Measurements from ENCODE around the gene OR10H1. TPM values are rescaled to one million over a fixed set of nuclear protein-coding genes. Genes with fewer than 3 reads are reported as not detected.
"Not testable (repeated sequence)": the region's sequence is repeated elsewhere in the genome, so short reads cannot be mapped to it uniquely, and the experiment has no call there.

Gene OR10H1, protein sequence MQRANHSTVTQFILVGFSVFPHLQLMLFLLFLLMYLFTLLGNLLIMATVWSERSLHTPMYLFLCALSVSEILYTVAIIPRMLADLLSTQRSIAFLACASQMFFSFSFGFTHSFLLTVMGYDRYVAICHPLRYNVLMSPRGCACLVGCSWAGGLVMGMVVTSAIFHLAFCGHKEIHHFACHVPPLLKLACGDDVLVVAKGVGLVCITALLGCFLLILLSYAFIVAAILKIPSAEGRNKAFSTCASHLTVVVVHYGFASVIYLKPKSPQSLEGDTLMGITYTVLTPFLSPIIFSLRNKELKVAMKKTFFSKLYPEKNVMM
- polyA plus RNA-seq (2014; cell fraction: cytosol; rRNA removed): not detected in 2 replicates
- not detected in 2 replicates for polyA plus RNA-seq (2014; cell fraction: nucleus; rRNA removed)

DNA sequence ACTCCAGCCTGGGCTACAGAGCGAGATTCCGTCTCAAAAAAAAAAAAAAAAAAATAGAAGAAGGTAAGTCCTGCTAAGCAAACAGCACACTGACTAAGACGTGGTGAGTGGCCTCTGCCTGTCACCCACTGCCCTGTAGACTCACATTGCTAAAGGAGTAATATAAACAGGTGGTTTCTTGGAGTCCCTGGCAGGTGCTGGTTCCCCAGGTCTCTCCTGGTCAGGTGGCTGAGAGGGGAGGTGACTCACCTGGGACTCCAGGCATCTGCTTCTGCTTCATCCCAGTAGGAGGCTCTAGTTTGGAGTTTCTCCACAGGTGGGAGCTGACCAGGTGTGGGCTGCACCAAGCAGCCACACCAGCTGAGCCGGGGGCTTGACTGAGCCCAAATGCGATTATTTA lies at the start of gene OR10H1:
Gene OR10H1, minus strand, starts transcription at position 359 of the 400 bp plus-strand sequence. CDS start 7,627 bp downstream, outside the sequence.
- no peak for DNase-seq (ENCODE audit: low spot score)

DNA sequence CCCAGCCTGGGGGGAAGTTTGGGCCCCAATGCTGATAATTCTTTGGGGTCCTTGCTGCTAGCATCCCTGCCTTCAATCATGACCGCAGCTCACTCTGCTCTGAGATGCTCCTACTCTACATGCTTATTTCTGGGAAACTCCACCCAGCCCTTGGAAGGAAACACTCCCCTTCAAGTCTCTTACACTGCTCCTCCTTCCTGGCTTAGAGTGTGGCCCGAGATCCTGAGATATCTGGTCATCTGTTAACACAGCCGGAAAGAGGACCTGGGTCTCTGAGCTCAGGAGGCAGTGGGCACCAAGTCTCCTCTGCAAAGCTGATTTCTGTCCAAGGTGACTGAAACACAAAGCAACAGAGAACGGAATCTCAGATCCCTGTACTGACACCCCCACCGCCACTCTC lies 49.4 kb upstream of the OR10H1 start:
- DNase-seq (ENCODE audit: low spot score): no peak

DNA sequence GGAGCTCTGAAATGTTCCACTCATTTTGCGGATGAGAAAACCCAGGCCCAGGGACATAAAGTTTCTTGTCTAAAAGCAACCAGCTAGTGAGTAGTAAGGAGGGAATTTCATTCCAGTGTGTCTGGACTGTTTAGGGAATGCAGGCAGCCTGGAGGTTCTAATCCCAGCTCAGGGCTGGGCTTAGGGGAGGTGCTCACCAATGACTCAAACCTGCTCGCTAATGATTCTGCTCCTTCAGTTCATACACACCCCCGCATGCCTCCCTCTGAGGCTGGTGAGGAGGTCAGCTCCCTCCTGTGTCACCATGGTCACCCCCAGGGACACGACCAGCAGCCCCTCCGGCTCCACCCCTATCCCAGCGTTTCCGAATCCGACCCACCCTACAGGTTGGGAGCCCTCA lies 47.8 kb upstream of the OR10H1 start:
- DNase-seq (ENCODE audit: low spot score): no peak

DNA sequence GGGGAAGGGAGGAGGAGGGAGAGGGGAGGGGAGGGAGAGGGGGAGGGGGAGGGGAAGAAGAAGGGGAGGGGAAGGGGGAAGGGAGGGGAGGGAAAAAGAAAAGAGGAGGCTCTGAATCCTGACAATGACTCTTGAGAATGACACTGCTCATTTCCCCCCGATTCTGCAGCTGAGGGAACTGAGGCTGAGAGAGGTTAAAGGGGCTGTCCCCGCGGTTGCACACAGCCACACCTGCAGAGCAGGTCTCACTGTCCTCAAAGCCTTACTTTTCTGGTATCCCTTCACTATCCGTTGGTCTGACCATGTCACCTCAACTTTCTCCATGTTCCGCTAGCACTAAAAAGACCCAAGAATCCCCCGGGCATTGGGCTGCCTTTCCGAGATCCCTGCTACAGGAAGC lies 47.0 kb upstream of the OR10H1 start:
- no peak for DNase-seq (ENCODE audit: low spot score)

DNA sequence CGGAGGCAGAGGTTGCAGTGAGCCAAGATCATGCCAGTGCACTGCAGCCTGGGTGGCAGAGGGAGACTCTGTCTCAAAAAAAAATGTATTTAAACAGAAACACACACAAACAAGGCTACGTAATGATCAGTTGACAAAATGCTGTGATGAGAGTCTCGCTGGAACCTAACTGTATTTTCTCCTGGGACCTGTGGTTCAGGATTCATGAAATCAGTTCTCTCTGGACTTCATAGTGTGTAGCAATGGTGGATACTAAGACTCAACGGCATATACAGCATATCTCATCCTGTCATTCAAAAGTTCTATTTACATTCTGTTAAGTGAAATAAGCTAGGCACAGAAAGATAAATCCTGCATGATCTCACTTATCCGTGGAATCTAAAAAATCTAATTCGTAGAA lies 45.1 kb upstream of the OR10H1 start:
- DNase-seq (ENCODE audit: low spot score): no peak

DNA sequence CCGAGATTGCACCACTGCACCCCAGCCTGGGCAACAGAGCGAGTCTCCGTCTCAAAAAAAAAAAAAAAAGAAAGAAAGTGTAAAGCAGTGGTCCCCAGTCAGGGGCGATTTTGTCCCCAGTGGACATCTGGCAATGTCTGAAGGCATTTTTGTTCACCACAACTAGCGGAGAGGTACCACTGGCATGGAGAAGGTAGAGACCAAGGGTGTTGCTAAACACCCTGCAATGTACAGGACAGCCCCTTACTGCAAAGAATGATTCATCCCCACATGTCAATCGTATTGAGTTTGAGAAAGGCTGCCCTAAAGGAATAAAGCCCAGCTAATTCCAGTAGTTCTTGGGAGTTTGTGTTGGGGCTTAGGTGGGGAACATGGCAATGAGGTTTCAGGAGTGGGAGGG lies 43.7 kb upstream of the OR10H1 start:
- DNase-seq (ENCODE audit: low spot score): no peak

DNA sequence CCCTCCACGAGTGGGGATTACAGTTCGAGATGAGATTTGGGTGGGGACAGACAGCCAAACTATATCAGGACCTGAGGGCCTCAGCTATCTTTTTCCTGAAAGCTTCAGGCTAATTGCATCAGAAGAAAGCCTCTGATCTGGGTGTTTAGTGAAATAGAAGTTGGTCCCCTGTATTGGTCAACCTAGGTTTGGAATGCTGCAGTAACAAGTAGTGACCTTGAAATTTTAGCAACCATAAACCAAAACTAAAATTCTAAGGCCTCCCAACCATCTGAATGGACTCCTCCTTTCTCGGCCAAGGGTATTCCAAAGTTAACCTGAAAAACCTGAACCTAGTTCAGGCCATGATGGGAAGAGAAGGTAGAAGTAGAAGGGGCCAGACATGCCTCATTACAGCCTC lies 34.9 kb upstream of the OR10H1 start:
- DNase-seq (ENCODE audit: low spot score): no peak

DNA sequence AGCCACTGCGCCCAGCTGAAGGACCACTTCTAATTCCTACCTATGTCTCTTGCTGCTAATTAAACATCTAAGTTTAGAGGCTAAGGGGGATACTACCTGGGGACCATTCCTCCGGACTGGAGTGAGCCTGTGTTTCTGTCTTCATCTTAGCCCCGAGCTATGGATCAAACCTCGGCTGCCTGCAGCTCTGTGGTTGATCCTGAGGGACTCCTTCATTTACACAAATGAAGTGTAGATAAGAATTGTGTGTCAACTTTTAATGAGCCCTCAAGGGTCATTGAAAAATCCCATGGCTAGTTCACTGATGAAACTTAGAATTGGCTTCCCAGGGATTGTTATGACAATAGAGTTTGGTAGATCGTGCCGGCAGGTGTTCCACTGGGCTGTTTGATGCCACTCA lies 31.5 kb upstream of the OR10H1 start:
- no peak for DNase-seq (ENCODE audit: low spot score)

DNA sequence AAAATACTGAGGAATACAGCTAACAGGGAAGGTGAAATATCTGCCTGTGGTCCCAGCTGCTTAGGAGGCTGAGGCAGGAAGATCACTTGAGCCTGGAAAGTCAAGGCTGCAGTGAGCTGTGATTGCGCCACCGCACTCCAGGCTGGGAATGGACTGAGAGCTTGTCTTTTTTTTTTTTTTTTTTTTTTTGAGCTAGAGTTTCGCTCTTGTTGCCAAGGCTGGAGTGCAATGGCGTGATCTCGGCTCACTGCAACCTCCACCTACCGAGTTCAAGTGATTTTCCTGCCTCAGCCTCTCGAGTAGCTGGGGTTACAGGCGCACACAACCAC lies 28.4 kb upstream of the OR10H1 start:
- DNase-seq (ENCODE audit: low spot score): not testable (repeated sequence)

DNA sequence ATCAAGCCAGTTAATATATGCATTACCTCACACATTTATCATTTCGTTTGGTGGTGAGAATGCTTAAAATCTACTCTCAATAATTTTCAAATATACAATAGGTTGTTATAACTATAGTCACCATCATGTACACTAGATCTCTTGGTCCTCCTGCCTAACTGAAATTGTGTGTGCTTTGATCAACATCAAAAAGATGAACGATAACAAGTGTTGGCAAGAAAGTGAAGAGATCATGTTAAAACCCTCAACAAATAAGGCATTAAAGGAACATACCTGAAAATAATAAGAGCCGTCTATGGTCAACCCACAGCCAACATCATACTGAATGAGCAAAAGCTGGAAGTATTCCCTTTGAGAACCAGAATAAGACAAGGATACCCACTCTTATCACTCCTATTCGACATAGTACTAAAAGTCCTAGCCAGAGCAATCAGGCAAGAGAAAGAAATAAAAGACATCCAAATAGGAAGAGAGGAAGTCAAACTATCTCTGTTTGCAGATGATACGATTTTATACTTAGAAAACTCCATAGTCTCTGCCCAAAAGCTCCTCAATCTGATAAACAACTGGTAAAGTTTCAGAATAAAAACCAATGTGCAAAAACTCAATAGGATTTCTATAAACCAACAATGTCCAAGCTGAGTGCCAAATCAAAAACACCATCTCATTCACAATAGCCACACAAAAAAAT lies 27.9 kb upstream of the OR10H1 start:
- DNase-seq (ENCODE audit: low spot score): no peak

DNA sequence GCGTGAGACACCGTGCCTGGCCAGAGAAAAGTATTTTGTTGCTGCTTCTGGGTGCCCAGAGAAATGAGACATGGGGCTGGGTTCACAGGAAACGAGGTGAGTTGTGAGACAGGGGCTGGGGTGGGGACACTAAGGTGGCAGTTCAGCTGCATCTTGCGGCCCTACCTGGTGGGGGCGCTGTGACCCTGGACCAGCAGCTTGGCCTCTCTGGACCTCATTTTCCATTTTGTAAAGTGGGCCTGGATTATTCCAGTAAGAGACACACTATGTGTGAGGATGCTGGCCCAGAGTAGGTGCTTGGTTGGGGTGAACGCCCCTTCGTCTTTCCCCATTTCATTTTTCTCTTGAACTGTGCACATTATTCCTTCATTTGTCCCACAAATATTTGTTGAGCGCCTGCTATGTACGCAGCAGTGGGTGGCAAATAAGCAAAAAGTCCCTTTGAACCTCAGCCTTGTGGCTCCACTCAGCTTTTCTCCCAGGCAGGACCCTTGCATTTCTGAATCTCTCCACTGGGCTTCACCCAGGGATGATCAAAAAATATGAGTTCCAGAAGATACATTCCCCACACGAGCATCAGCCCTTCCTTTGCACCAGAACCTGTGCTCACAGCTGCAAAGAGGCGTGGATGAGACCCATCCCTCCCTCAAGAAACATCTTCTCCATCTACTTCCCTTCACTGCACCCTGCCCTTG lies 26.6 kb upstream of the OR10H1 start:
- no peak for DNase-seq (ENCODE audit: low spot score)

DNA sequence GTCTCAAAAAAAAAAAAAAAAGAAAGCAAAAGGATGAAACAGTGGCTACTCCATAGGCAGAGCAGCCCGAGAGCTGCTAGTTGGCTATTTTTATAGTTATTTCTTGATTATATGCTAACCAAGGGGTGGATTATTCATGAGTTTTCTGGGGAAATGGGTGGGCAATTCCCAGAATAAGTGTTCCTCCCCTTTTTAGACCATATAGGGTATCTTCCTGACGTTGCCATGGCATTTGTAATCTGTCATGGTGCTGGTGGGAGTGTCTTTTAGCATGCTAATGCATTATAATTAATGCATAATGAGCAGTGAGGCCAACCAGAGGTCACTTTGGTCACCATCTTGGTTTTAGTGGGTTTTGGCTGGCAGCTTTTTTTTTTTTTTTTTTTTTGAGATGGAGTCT lies 25.4 kb upstream of the OR10H1 start:
- no peak for DNase-seq (ENCODE audit: low spot score)

DNA sequence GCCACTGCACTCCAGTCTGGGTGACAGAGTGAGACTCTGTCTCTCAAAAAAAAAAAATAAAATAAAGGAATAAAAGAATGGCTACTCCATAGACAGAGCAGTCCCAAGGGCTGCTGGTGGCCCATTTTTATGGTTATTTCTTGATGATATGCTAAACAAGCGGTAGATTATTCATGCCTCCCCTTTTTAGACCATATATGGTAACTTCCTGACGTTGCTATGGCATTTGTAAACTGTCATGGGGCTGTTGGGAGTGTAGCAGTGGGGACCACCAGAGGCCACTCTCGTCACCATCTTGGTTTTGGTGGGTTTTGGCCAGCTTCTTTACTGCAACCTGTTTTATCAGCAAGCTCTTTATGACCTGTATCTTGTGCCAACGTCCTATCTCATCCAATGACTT lies 24.4 kb upstream of the OR10H1 start:
- not testable (repeated sequence) for DNase-seq (ENCODE audit: low spot score)

DNA sequence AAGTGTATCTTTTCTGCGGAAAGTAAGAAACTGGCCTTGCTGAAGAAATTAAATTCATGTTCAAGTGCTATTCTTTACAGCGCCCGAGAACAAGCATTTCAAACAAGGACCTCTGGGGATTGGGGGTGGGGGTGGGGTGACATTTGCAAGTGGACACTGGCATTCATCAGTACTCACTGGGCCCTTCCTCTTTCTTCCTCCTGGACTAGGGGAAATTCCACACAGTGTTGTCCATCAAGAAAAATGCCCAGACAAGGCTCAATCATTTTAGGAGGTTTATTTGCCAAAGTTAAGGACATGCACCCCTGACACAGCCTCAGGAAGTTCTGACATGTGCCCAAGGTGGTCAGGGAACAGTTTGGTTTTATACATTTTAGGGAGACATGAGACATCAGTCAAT lies 22.9 kb upstream of the OR10H1 start:
- no peak for DNase-seq (ENCODE audit: low spot score)

DNA sequence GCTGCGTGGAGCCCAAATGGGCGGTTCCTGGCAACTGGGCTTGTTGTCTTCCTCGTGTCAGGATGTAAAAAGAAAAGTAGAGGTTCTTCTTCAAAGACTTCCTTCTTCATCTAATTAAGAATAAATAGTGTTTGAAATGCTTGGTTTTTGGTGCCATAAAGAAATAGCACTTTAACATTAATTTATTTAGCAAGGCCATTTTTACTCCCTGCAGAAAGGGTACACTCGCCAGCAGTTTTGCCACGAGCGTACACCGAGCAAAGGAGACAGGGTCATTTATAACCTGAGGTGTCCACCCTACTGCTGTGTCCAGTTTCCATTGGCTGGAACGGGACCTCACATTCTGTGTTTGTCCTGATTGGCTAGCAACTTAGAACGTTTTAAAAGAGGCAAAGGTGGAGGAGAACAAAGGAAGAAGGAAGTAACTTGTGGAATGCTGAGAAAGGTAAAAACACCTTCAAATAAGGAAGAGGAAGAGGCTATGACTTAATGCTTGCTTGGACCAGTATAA lies 21.8 kb upstream of the OR10H1 start:
- no peak for DNase-seq (ENCODE audit: low spot score)

DNA sequence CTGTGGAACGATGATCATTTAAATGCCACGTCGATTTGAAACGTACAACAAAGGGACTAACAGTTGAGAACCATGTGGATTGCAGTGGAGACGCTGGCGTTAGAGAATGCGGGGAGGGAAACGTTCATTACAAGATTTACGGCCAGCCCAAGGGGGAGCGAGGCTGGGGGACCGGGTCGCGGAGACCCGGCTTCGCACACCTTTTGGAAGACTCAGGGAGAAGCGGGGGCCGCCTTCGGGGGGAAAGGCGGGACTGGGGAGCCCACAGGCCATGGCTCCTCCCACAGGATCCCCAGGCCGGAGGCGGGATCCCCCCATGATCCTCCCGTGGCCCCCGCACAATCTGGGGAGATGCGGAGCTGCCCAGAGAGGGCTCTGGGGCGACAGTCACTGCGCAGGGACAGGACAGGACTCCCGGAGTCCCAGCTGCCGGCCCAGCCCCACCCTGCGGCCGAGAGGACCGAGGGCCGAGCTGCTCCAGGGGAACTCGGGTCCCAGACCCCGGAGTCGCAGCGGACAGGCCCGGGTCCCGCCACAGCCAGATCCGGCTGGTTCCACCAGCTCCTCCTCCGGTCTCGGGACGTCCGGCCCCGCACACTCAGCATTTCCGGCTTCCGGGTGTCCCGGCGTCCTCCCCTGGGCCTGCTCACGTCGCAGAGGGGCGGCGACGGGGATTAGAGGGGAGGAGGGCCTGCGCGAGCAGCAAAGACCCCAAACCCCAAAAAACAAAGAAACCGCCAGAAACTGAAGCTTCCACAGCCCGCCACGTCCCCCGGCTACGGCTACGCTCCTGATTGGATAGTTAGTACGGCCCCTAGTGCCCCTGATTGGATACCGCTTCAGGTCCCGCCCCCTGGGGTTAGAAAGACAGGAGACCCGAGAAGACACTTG lies 21.1 kb upstream of the OR10H1 start:
- peak; percentile 56 for DNase-seq (ENCODE audit: low spot score)

DNA sequence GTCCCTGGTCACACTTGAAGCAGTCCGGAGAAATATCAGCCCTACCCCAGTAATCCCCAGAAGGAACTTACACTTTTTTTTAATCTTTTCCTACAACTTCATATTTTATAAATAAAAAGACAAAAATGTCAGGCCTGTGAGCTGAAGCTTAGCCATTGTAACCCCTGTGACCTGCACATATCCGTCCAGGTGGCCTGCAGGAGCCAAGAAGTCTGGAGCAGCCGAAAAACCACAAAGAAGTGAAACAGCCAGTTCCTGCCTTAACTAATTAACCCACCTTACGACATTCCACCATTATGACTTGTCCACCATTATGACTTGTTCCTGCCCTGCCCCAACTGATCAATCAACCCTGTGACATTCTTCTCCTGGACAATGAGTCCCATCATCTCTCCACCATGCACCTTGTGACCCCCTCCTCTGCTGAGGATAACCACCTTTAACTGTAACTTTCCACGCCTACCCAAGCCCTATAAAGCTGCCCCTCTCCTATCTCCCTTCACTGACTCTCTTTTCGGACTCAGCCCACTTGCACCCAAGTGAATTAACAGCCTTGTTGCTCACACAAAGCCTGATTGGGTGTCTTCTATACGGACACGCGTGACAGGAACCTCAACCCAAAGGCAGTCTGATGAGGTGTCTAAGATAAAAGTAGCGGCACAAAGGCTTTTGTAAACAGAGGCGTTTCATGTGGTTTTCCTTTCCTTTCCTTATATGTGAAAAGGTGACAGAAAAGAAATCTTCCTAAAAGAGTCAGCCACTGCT lies 20.3 kb upstream of the OR10H1 start:
- DNase-seq (ENCODE audit: low spot score): not testable (repeated sequence)

DNA sequence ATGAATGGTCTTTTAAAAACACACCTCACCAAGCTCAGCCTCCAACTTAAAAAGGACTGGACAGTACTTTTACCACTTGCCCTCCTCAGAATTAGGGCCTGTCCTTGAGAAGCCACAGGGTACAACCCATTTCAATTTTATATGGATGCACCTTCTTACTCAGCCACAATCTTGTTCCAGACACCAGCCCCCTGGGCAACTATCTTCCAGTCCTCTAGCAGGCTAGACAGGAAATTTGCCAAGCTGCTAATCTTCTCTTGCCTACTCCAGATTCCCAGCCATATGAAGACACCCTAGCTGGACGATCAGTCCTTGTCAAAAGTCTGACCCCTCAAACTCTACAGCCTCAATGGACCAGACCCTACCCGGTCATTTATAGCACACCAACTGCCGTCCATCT lies 18.8 kb upstream of the OR10H1 start:
- DNase-seq (ENCODE audit: low spot score): not testable (repeated sequence)

DNA sequence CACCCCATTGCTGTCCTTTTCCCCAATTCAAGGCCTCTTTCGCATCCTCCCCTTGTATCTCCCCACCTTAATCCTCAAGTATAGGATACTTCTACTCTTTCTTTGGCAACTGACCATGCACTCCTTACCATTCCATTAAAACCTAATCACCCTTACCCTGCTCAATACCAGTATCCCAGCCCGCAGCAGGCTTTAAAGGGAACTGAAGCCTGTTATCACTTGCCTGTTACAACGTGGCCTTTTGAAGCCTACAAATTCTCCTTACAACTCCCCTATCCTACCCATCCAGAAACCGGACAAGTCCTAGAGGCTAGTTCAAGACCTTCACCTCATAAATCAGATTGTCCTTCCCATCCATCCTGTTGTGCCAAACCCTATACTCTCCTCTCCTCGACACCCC lies 16.2 kb upstream of the OR10H1 start:
- no peak for DNase-seq (ENCODE audit: low spot score)

DNA sequence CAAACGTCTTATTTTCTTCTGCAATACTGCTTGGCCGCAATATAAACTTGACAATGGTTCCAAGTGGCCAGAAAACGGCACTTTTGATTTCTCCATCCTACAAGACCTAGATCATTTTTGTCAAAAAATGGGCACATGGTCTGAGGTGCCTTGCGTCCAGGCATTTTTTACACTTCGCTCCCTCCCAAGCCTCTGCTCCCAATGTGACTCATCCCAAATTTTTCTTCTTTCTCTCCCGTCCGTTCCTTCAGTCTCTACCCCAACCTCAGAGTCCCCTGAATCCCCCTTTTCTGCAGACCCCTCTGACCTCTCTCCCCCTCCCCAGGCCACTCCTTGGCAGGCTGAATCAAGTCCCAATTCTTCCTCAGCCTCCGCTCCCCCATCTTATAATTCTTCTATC lies 14.3 kb upstream of the OR10H1 start:
- DNase-seq (ENCODE audit: low spot score): no peak

DNA sequence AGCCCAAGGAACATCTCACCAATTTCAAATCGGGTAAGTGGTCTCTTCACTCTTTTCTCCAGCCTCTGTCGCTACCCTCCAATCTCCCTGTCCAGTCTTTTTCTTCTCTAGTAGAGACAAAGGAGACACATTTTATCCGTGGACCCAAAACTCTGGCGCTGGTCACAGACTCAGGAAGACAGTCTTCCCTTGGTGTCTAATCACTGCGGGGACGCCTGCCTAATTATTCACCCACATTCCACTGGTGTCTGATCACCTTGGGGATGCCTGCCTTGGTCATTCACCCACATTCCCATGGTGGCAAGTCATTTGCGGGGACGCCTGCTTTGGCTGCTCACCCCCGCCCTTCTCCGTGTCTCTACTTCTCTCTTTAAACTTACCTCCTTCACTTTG lies 13.8 kb upstream of the OR10H1 start:
- DNase-seq (ENCODE audit: low spot score): no peak

Data from SK-N-DZ (cell line).